DMS114 treated with DMSO at 0.1 percent for 48 hours (cell line): ENCODE results near the gene SLC5A1.
"Not testable (repeated sequence)": the region's sequence is repeated elsewhere in the genome, so short reads cannot be mapped to it uniquely, and the experiment has no call there.

Source experiments
- DNase-seq: peaks from one replicate; lab custom pipeline; 2025; ENCODE audit not compliant: unreplicated experiment; lab: John Stamatoyannopoulos, UW

SLC5A1 gene

GRCh38 chr22:32142600-32142999, 99.5 kb downstream of the SLC5A1 start:
- DNase-seq, result no peak

DNA sequence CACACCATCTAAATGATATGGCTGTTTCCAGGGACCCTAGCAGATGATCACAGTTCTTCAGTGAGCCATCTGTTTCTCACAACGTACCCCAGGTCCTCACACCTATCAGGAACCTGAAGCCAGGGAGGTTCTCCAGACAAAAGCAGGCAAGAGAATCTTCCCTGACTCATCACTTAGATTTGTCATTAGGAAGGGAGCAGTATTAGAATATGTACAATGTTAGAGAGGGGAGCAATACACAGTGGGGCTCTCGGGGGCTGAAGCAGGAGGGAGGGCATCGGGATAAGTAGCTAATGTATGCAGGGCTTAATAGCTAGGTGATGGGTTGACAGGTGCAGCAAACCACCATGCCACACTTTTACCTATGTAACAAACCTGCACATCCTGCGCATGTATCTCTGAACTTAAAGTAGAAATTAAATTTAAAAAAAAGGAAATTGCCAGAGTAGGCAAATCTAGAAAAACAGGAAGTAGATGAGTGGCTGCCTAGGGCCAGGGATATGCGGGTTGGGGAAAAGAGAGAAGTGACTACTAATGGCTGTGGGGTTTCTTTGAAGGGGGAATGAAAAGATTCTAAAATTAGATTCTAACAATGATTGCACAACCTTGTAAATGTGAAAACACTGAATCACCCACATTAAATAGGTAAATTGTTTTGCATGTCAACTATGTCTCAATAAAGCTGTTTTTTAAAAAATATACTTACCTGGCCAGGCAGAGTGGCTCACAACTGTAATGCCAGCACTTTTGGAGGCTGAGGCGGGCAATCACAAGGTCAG, 101.6 kb downstream of the SLC5A1 start:
- no peak for DNase-seq

DNA sequence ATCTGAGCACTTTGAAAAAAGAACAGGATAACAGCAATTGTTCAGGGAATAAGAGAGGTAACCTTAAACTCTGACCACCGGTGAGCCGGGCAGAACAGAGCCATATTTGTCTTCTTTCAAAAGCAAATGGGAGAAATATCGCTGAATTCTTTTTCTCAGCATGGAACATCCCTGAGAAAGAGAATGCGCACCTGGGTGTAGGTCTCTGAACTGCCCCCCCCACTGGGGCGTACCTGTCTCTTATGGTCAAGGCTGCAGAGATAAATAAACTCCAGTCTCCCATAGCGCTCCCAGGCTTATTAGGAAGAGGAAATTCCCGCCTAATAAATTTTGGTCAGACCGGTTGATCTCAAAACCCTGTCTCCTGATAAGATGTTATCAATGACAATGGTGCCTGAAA, 104.1 kb downstream of the SLC5A1 start:
- DNase-seq, result not testable (repeated sequence)

GRCh38 chr22:32148372-32148771, 105.3 kb downstream of the SLC5A1 start:
- DNase-seq, result not testable (repeated sequence)

GRCh38 chr22:32150647-32151046, 107.6 kb downstream of the SLC5A1 start:
- DNase-seq, result not testable (repeated sequence)

DNA sequence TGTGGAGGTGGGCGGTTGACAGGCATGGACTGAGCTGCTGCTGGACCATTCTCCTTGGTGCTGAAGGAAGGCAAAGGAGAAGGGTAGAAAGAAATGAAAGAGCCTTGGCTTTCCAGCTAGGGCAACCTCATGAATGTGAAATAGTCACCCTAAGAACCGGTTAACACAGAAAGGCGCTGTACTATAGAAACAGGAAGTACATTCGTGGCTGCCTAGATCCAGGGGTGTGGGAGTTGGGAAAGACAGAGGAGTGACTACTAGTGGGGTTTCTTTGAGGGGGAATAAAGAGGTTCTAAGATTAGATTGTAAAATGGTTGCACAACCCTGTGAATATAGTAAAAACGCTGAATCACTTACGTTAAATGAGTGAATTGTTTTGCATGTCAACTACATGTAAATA, 108.6 kb downstream of the SLC5A1 start:
- not testable (repeated sequence) for DNase-seq

- DNase-seq, result not testable (repeated sequence)
Observed at GRCh38 chr22:32154727-32155126, 111.7 kb downstream of the SLC5A1 start.

GRCh38 chr22:32157632-32158031, 114.6 kb downstream of the SLC5A1 start:
- not testable (repeated sequence) for DNase-seq

- DNase-seq, result no peak
Observed at GRCh38 chr22:32158712-32159533, 115.9 kb downstream of the SLC5A1 start, which contains the start of gene C22orf42. C22orf42 (minus strand) TSS chr22:32159303; CDS start chr22:32159215, 88 bp downstream.

- not testable (repeated sequence) for DNase-seq
Observed at GRCh38 chr22:32160411-32160810, 117.3 kb downstream of the SLC5A1 start.
